ENCODE data around the gene SLC29A3. TPM values are rescaled to one million over a fixed set of nuclear protein-coding genes. Genes with fewer than 3 reads are reported as not detected.

Gene SLC29A3
- polyA plus RNA-seq, 1 of the 3 experiments (the other 2 are of a cell fraction), result 3.8 TPM

DNA sequence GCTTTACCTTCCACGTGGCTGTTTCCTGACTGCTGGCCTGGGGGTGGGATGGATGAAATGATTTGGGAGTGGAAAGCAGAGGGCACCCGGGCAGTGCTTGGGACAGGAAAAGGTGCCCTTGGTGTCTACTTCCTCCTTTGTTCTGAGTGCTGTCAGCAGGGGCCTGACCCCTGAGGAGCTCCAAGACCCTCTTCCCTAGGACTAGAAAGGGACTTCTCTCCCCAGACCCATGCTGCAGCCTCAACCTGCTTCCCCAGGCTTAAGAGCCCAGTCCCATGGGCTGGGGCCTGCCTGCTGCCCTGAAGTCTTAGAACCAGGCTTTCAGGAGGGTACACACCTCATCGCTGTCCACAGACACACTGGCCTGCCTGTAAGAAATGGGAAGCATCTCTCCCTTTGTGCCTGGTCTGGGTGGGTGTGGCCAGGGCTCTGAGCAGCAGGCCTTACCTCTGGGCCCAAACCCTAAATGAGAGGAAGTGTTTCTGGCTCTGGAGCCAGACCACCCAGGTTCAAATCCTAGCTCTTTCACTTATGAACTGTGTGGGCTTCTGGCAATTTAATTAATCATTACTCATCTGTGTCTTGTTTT is 90.6 kb downstream of the SLC29A3 start:
- no peaks in the 10 kb centered on the region for H4K20me1 ChIP-seq (ENCODE audit: insufficient read depth)

More for the DNA sequence above, 90.6 kb downstream of the SLC29A3 start:
- no peak overlapping the region for H2AFZ ChIP-seq (ENCODE audit: low read depth)
- no peak for DNase-seq
- no peaks in the 10 kb centered on the region for H3F3A ChIP-seq (replicated peaks; ENCODE audit: insufficient read depth)
- peaks cover 15% of the 10 kb centered on the region for H3K9me3 ChIP-seq
- WGBS (ENCODE audit: low lambda C conversion rate), result 48% methylated on average over 2 of the region's 3 CpGs
- peaks cover 10% of the 10 kb centered on the region; the same call in 1 of the 2 replicates for H3K27me3 ChIP-seq (ENCODE audit: insufficient read depth)
- TF ChIP-seq, protein P1, sequence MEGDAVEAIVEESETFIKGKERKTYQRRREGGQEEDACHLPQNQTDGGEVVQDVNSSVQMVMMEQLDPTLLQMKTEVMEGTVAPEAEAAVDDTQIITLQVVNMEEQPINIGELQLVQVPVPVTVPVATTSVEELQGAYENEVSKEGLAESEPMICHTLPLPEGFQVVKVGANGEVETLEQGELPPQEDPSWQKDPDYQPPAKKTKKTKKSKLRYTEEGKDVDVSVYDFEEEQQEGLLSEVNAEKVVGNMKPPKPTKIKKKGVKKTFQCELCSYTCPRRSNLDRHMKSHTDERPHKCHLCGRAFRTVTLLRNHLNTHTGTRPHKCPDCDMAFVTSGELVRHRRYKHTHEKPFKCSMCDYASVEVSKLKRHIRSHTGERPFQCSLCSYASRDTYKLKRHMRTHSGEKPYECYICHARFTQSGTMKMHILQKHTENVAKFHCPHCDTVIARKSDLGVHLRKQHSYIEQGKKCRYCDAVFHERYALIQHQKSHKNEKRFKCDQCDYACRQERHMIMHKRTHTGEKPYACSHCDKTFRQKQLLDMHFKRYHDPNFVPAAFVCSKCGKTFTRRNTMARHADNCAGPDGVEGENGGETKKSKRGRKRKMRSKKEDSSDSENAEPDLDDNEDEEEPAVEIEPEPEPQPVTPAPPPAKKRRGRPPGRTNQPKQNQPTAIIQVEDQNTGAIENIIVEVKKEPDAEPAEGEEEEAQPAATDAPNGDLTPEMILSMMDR (IDR thresholded peaks at IDR 0.05), result no peak
- TF ChIP-seq MXI1 (IDR thresholded peaks at IDR 0.05; ENCODE audit: low read depth, low read length) (no peak), NFIC (IDR thresholded peaks at IDR 0.05; ENCODE audit: borderline replicate concordance) (no peak), TCF12 (IDR thresholded peaks at IDR 0.05) (no peak), RCOR1 (IDR thresholded peaks at IDR 0.05; ENCODE audit: low read length) (no peak), EZH2phosphoT487 (IDR thresholded peaks at IDR 0.05; ENCODE audit: borderline replicate concordance, low read depth) (no peak), USF1 (IDR thresholded peaks at IDR 0.05; ENCODE audit: borderline replicate concordance, low read depth) (no peak), FOSL2 (IDR thresholded peaks at IDR 0.05; ENCODE audit: borderline replicate concordance, low read depth) (no peak), TAF1 (IDR thresholded peaks at IDR 0.05; ENCODE audit: borderline replicate concordance, low read depth, low read length) (no peak), SIN3A (IDR thresholded peaks at IDR 0.05; ENCODE audit: borderline replicate concordance, low read depth, low read length) (no peak), IRF3 (IDR thresholded peaks at IDR 0.05; ENCODE audit: low read depth, low read length) (no peak)
- no peaks in the 10 kb centered on the region for H3K9me2 ChIP-seq
- no peaks in the 10 kb centered on the region for H3K79me2 ChIP-seq (ENCODE audit: insufficient read depth)
- no peak overlapping the region for H3K27ac ChIP-seq (ENCODE audit: low read depth in 2 of 2, low read length in 1 of 2)
- no peak overlapping the region for H3K4me2 ChIP-seq
- no peak overlapping the region for H3K4me3 ChIP-seq (ENCODE audit: low read depth in 2 of 2, low read length in 1 of 2)
- no peaks in the 10 kb centered on the region for H3K36me3 ChIP-seq (replicated peaks in 1 of 2; ENCODE audit: control insufficient read depth in 1 of 2, insufficient read depth in 2 of 2, low read length in 1 of 2)
- POLR2A ChIA-PET, result interaction anchor here (0.6 kb wide), 1 partner anchor 21 kb away, joined by 3 read pairs; no protein-coding TSS in a partner anchor
- CTCF ChIA-PET, result interaction anchor here (0.6 to 5.1 kb wide), 3 partner anchors 95 to 200 kb away, joined by 3 to 22 read pairs (median 3); no protein-coding TSS in a partner anchor
- H3K9ac ChIP-seq, result no peak overlapping the region
- H3K4me1 ChIP-seq (ENCODE audit: control insufficient read depth in 1 of 2, insufficient read depth in 2 of 2, low read depth in 1 of 2, low read length in 1 of 2), result no peaks in the 10 kb centered on the region

Other genes with a start within 250 kb of the SLC29A3 start
- 12.2 and 13.8 TPM in 2 replicates for gene UNC5B, start 106.7 kb upstream of the SLC29A3 start, polyA plus RNA-seq (2012; rRNA removed)
- gene CDH23, start 77.7 kb downstream of the SLC29A3 start, polyA plus RNA-seq (2012; rRNA removed), result 0.03 and 0.18 TPM in 2 replicates

Data from SK-N-SH (cell line).